GM18909 (cell line): ENCODE data around the gene VWA8.
A peak's percentile ranks its signal among the peaks of the same experiment; 100 is the strongest.

Source experiments
- ATAC-seq: cut with Tn5 transposase; IDR thresholded peaks from one replicate; pipeline ENCODE4 v1.9.1; 2021; ENCODE audit warnings: mild to moderate bottlenecking; ENCODE audit not compliant: unreplicated experiment, poor library complexity

Gene VWA8

GRCh38 chr13:41700790-41701310, 260.1 kb downstream of the VWA8 start:
- ATAC-seq: no peak

GRCh38 chr13:41699759-41700158, 261.1 kb downstream of the VWA8 start:
- no peak for ATAC-seq

GRCh38 chr13:41697578-41697977, 263.3 kb downstream of the VWA8 start:
- ATAC-seq: no peak

- no peak for ATAC-seq
Observed at GRCh38 chr13:41696163-41697003, 264.5 kb downstream of the VWA8 start.

- ATAC-seq: peak; percentile 68
Observed at GRCh38 chr13:41694545-41695301, 266.2 kb downstream of the VWA8 start.

GRCh38 chr13:41693434-41693833, 267.5 kb downstream of the VWA8 start:
- no peak for ATAC-seq

- ATAC-seq: no peak
Observed at GRCh38 chr13:41691274-41691673, 269.6 kb downstream of the VWA8 start.

- ATAC-seq: no peak
Observed at GRCh38 chr13:41682766-41683165, 278.1 kb downstream of the VWA8 start.

GRCh38 chr13:41682001-41682400, 278.9 kb downstream of the VWA8 start:
- ATAC-seq: no peak

- no peak for ATAC-seq
Observed at GRCh38 chr13:41681587-41681986, 279.3 kb downstream of the VWA8 start.

GRCh38 chr13:41680900-41681299, 280.0 kb downstream of the VWA8 start:
- no peak for ATAC-seq

- ATAC-seq: no peak
Observed at GRCh38 chr13:41678848-41679247, 282.1 kb downstream of the VWA8 start.

- no peak for ATAC-seq
Observed at GRCh38 chr13:41678249-41678648, 282.7 kb downstream of the VWA8 start.

- no peak for ATAC-seq
Observed at GRCh38 chr13:41675306-41675705, 285.6 kb downstream of the VWA8 start.

- no peak for ATAC-seq
Observed at GRCh38 chr13:41674246-41674645, 286.7 kb downstream of the VWA8 start.

GRCh38 chr13:41673640-41674039, 287.3 kb downstream of the VWA8 start:
- ATAC-seq: no peak

GRCh38 chr13:41670873-41671443, 290.0 kb downstream of the VWA8 start:
- no peak for ATAC-seq

GRCh38 chr13:41668130-41668757, 292.7 kb downstream of the VWA8 start:
- no peak for ATAC-seq

- ATAC-seq: no peak
Observed at GRCh38 chr13:41666644-41667043, 294.3 kb downstream of the VWA8 start.

- no peak for ATAC-seq
Observed at GRCh38 chr13:41660411-41660810, 300.5 kb downstream of the VWA8 start.
